SK-N-SH treated with all-trans-retinoic acid at 6 μM for 48 hours (cell line): Measurements from ENCODE around the gene IWS1.

Source experiments
- TCF4 ChIP-seq: fragments of 250-450 bp; sonication (Bioruptor Pico); IDR thresholded peaks from 2 replicates; pipeline ENCODE4 v1.8.0; 2021; ENCODE audit warnings: mild to moderate bottlenecking, moderate library complexity, borderline replicate concordance
- ZC3H10 ChIP-seq: fragments of 250-450 bp; sonication (Bioruptor Pico); IDR thresholded peaks from 2 replicates; pipeline ENCODE4 v1.5.1; 2021; ENCODE audit warnings: mild to moderate bottlenecking, moderate library complexity

GRCh38 chr2:127515383-127515915, 10.8 kb downstream of the IWS1 start:
- no peak for TF ChIP-seq ZC3H10 (CRISPR knock-in tag)
- TF ChIP-seq TCF4 (CRISPR knock-in tag): no peak
